HepG2 (cell line): ENCODE measurements around the gene ATG13. TPM values are rescaled to one million over a fixed set of nuclear protein-coding genes. Genes with fewer than 3 reads are reported as not detected.

ENCODE experiments used
- CSRNP2 ChIP-seq: sonication (generic); formaldehyde crosslinking; conservative IDR thresholded peaks from 2 replicates; pipeline ENCODE4 v1.8.0; 2022; ENCODE audit warnings: low read depth, missing genetic modification reagents
- KDM5B ChIP-seq: sonication (generic); formaldehyde crosslinking; IDR thresholded peaks from 2 replicates; pipeline ENCODE4 v1.4.0; 2020; ENCODE audit warnings: missing genetic modification reagents, mild to moderate bottlenecking, borderline replicate concordance
- MAZ ChIP-seq, 2 experiments: sonication (generic) in 1 of 2; formaldehyde crosslinking in 1 of 2; IDR thresholded peaks; 2 replicates each; pipeline versions ENCODE4 v1.5.0 to v1.6.1; 2012 to 2020; ENCODE audit warnings: low read depth in 2 of 2, mild to moderate bottlenecking in 2 of 2, borderline replicate concordance in 1 of 2, improper control_type of control experiment in 1 of 2, low read length in 1 of 2, missing genetic modification reagents in 1 of 2, moderate library complexity in 1 of 2
- MXD1 ChIP-seq: sonication (generic); formaldehyde crosslinking; IDR thresholded peaks from 2 replicates; pipeline ENCODE4 v1.4.0; 2020; ENCODE audit warnings: mild to moderate bottlenecking, missing genetic modification reagents
- PCBP1 ChIP-seq: fragments of 200-400 bp; formaldehyde crosslinking; IDR thresholded peaks from 2 replicates; pipeline ENCODE4 v1.6.1; 2017; ENCODE audit warnings: mild to moderate bottlenecking, low read depth, low read length, borderline replicate concordance
- RXRB ChIP-seq: IDR thresholded peaks from 2 replicates; pipeline ENCODE4 v1.6.1; 2016; ENCODE audit warnings: borderline replicate concordance, missing genetic modification reagents, missing compliant biosample characterization
- TCF7L2 ChIP-seq: IDR thresholded peaks from 2 replicates; pipeline ENCODE4 v1.6.1; 2011; ENCODE audit warnings: mild to moderate bottlenecking, low read depth, low read length, moderate library complexity
- ZNF276 ChIP-seq: sonication (generic); formaldehyde crosslinking; IDR thresholded peaks from 2 replicates; pipeline ENCODE4 v1.4.0; 2020; ENCODE audit warnings: mild to moderate bottlenecking, low read depth, missing genetic modification reagents
- ZNF407 ChIP-seq: sonication (generic); formaldehyde crosslinking; IDR thresholded peaks from one replicate; pipeline ENCODE4 v1.5.1; 2020; ENCODE audit warnings: mild to moderate bottlenecking, missing genetic modification reagents; ENCODE audit errors: not compliant biosample characterization
- ZNF484 ChIP-seq: sonication (generic); formaldehyde crosslinking; IDR thresholded peaks from 2 replicates; pipeline ENCODE4 v1.5.1; 2020; ENCODE audit warnings: mild to moderate bottlenecking, low read depth, missing genetic modification reagents, borderline replicate concordance
- ZNF674 ChIP-seq: sonication (generic); formaldehyde crosslinking; IDR thresholded peaks from 2 replicates; pipeline ENCODE4 v1.5.0; 2020; ENCODE audit warnings: low read depth, mild to moderate bottlenecking, missing genetic modification reagents
- ZNF75D ChIP-seq: sonication (generic); formaldehyde crosslinking; IDR thresholded peaks from 2 replicates; pipeline ENCODE4 v1.8.1; 2023; ENCODE audit warnings: missing genetic modification reagents, mild to moderate bottlenecking, borderline replicate concordance
- ZNF781 ChIP-seq: sonication (generic); formaldehyde crosslinking; IDR thresholded peaks from 2 replicates; pipeline ENCODE4 v1.5.1; 2020; ENCODE audit warnings: borderline replicate concordance, mild to moderate bottlenecking, missing genetic modification reagents; ENCODE audit errors: not compliant biosample characterization
- ZNF883 ChIP-seq: sonication (generic); formaldehyde crosslinking; IDR thresholded peaks from 2 replicates; pipeline ENCODE4 v1.5.1; 2020; ENCODE audit warnings: mild to moderate bottlenecking, missing genetic modification reagents; ENCODE audit errors: not compliant biosample characterization
- polyA plus RNA-seq, 8 experiments: library from polyadenylated mRNA; depleted of rRNA in 3 of 8; stranded (reverse) in 7 of 8; unstranded in 1 of 8; fragments of >200 nt; fragmentation: Illumina TruSeq in 4 of 8; extraction: Trizol in 4 of 8; gene quantifications; 2 replicates each; pipeline versions ENCODE4 v1.2.1 to v1.2.3, GENCODE V29; 2011 to 2016; ENCODE audit warnings: low read depth in 4 of 8, missing spikeins in 1 of 8, mixed read lengths in 1 of 8; ENCODE audit not compliant: insufficient read depth in 1 of 8
- total RNA-seq, 5 experiments: library from RNA; depleted of rRNA; stranded (reverse); fragments of >200 nt; fragmentation: Illumina TruSeq; extraction: Trizol; gene quantifications; 2 replicates each; pipeline ENCODE4 v1.2.3, GENCODE V29; 2016; ENCODE audit warnings: low read depth in 1 of 5

Gene ATG13
- total and polyA plus RNA-seq, 2 of the 13 experiments (the other 11 are each of a cell fraction or from before 2014, with no cell fraction given) = 55.0 to 77.3 TPM

- TF ChIP-seq CSRNP2 (CRISPR knock-in tag) (no peak), KDM5B (no peak; the same call in 1 of the 2 replicates), MXD1 (CRISPR knock-in tag) (peak; percentile 76; the same call in 1 of the 2 replicates), ZNF883 (no peak), ZNF276 (CRISPR knock-in tag) (no peak), RXRB (peak; percentile 69), MAZ (IDR thresholded peaks at IDR 0.05; ENCODE audit: borderline replicate concordance, low read depth, low read length) (no peak), MAZ (CRISPR knock-in tag; IDR thresholded peaks at IDR 0.05; ENCODE audit: low read depth) (no peak), ZNF674 (CRISPR knock-in tag) (no peak), ZNF75D (CRISPR knock-in tag) (peak; percentile 68; the same call in 1 of the 2 replicates), ZNF781 (CRISPR knock-in tag) (peak; percentile 75), ZNF484 (CRISPR knock-in tag) (no peak), ZNF407 (CRISPR knock-in tag) (no peak), TCF7L2 (no peak), PCBP1 (no peak)
These were observed 78.2 kb downstream of the ATG13 start (continued) for GRCh38 chr11:46695345-46696211.
